ENCODE data around the gene MAGI2.
A peak's percentile ranks its signal among the peaks of the same experiment; 100 is the strongest.

The MAGI2 gene

DNA sequence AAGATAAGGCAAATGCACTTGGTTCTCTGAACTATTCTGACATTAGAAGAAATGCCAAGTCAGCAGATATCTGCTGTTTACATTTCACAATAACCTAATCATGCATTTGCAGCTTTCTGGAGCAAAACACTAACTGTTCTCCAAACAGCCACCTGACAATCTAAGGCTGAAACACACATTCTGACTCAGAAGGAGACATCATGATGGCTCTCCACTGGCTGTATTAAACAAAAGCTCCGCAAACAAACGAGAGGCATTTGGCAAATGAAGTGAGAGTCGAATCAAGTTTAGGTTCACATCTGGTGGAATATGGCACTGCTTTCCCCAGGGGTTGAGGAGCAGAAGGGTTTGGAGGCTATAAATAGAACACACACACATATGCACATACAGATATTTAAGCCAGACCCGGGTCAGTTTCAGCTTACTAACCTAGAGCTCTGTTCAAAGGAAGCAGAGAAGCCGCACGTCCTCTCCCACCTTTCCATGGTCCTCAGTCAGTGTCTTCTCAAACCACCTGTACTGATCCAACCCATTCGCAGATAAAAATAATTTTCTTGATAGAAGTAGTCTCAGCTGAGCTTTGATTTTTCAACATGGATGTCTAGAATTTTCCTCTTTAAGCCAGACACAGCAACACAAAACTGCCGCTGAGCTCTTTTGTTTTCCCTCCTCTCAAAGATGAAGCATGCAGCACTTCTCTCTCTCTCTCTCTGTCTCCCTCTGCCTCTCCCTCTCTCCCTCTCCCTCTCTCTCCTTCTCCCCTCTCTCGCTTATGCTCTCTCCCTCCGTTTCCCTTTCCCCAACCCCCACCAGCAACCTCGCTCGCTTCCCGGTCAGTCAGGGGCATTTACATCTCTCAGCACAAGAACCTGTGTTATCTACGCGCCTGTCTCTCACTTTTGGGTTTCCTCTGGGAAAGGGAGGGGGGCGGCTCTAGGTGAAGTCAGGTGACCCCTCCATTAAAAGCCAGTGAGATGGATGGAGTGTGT, 682.8 kb downstream of the MAGI2 start:
- peak; percentile 71 for DNase-seq

GRCh38 chr7:78769481-78770101, 683.9 kb downstream of the MAGI2 start:
- DNase-seq, result peak; percentile 72

GRCh38 chr7:78768859-78769258, 684.6 kb downstream of the MAGI2 start:
- DNase-seq, result peak; percentile 31

DNA sequence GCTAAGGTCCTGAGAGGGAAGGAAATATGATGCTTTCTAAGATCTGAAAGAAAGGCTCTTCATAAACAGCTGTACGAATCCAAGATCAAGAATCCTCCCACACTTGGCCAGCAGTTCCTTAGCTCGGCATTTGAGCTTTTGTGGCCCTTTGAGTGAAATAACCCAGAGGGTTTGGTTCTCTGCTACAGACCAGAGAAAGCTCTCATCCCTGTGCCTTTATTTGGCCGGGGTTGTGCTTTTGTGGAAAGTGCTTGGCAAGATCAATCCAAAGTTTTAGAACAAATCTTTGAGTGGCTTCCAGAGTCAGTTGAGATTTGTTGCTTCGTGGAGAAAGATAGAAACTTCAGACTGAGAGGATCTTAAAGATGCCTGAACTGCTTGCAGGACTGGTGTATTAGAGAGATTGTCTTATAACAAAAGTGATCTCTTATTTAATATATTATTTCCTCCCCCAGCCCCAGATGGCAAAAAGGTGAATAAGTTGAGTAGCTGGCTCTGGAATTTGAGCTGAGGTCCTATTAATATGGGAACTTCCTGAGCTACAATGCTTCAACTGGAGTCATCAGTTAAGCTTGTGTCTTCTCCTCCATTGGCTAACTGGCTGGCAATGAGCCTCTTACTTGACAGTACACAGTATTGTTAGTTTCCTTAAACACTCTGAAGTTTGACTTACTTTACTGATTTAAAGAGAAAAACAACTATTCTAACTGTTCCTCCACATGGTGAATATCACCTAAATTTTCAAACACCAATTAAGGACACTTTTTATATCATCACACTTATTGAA, 687.3 kb downstream of the MAGI2 start:
- no peak for DNase-seq

DNA sequence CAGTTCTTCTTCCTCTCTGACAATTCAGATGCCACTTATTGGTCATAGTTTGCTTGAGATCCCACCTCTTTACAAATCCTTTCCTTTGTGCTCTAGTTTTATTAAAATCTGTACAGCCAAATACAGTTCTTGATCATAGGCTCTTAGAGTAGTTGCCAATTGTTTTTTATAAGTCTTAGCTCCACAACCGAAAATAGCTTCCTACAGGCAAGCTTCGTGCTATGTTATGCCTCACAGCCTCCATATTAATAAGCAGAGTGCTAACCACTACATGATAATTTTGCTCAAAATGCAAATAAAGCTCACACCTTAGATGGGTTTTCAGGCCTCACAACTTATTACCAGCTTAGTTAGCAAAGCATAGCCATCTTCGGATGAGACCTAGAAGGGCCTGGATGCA, 688.9 kb downstream of the MAGI2 start:
- DNase-seq, result no peak

GRCh38 chr7:78762625-78763024, 690.8 kb downstream of the MAGI2 start:
- DNase-seq, result no peak

- DNase-seq, result no peak
Observed at GRCh38 chr7:78760620-78761355, 692.7 kb downstream of the MAGI2 start.

DNA sequence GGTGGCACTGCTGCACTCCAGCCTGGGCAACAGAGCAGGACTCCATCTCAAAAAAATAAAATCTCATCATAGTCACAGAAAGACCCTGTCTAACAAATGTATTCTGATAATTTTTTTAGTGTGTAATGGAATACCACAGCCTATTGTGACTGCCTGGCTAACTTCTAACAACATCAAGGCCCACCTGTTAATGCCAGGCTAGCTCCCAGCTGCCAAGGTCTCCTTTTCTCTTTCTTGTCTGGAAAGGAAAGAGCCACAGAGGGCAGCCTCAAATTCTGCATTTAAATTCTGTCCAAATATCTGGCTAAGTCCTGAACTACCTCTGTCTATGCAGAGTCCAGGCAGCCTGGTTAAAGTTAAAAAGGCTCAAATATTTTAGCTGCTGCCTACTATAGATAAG, 700.9 kb downstream of the MAGI2 start:
- no peak for DNase-seq

DNA sequence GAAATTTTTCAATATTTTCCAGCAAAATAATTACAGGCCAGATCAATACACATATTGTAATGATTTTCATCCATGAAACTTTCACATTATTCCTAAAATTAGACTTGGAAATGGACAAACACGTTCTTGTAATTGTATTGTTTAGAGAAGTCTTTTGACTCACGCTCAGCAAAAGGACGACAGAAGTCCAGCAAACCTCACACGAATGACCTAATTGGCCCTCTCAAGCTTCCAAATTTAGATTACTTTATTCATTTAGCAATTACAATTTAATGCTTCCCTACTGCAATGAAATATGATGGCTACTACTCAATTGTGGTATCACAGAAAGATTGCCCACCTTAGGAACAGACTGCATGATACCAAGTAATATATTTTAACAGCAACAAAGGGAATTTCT, 702.2 kb downstream of the MAGI2 start:
- no peak for DNase-seq

GRCh38 chr7:78749052-78749746, 704.3 kb downstream of the MAGI2 start:
- no peak for DNase-seq

GRCh38 chr7:78747592-78747991, 705.9 kb downstream of the MAGI2 start:
- no peak for DNase-seq

DNA sequence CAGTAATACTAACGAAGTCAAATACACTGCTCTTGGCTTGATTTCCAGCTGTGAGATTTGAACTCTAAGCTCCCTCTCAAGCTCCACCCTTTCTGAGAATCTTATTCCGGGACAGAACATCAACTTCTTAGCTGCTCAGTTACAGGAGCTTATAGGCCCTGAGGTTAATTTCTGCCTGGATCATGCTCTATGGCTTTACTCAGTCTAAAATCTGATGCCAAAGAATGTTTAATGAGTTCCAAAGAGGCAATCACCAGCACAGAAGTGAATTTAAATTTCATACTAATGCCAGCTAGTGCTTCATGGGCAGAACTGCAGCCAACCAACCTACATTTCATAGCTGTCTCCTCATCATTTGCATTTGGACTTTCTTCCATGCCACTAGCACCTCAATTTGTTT, 707.2 kb downstream of the MAGI2 start:
- no peak for DNase-seq

GRCh38 chr7:78742694-78743093, 710.8 kb downstream of the MAGI2 start:
- DNase-seq, result no peak

- DNase-seq, result no peak
Observed at GRCh38 chr7:78736548-78736947, 716.9 kb downstream of the MAGI2 start.

DNA sequence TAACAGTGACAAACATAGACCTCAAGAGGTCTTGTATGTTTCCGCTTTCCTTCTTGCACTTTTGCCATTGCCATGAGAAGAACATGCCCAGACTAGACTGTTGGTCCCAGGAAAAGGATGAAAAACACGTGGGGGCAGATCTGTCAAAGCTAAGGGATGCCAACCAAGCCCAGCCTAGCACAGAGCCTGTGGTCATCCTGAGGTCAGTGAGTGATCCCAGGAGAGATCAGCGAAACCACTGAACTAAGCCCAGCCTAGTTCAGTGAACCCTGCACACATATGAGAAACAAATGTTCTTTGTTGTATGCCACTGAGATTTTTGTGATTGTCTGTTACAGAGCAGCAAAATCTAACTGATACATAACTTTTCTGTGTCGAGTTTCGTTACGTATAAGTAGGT, 718.8 kb downstream of the MAGI2 start:
- DNase-seq, result peak; percentile 23

DNA sequence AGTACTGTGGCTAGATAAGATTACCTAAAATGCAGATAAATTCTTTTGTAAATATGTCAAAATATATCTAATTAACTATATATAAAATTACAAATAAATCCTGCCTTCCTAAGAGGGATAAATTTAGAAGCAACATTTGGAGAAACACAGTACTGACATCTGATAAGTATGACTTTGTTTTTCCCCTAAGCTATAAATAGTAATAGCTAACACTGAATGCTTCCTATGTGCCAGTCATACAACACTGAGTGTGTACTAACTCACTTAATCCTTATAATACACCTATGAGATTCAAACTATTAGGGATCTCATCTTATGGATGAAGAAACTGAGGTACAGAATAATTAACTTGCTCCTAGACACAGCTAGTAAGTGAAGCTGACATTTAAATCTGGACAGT, 733.4 kb downstream of the MAGI2 start:
- DNase-seq, result no peak

DNA sequence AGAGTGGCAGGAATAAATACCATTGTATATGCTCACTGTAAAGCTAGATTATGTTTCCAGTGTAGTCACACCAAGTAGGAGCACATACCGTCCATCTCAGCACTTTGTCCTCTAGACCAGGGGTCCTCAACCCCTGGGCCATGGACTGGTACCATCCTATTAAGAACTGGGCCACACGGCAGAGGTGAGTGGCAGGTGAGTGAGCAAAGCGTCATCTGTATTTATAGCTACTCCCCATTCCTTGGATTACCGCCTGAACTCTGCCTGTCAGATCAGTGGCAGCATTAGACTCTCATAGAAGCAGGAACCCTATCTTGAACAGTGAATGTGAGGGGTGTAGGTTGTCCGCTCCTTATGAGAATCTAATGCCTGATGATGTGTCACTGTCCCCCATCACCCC, 735.3 kb downstream of the MAGI2 start:
- no peak for DNase-seq

GRCh38 chr7:78716876-78717275, 736.6 kb downstream of the MAGI2 start:
- no peak for DNase-seq

DNA sequence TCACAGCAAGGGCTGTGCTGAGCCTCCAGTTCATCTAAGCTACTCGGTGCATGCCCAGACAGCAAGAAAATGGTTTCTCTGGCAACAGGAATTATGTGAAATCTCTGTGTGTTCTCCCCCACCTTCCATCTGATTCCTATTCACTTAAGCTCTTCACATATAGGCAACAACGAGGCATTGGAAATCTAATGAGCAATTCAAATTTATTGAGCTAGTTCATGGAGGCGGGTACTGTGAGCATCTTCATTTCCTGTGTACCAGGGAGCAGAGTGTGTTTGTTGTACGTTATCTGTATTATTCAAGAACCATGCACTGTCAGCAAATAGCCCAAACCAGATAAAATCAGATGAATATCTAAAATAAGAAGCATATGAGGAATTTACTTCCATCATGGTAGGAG, 739.1 kb downstream of the MAGI2 start:
- no peak for DNase-seq

DNA sequence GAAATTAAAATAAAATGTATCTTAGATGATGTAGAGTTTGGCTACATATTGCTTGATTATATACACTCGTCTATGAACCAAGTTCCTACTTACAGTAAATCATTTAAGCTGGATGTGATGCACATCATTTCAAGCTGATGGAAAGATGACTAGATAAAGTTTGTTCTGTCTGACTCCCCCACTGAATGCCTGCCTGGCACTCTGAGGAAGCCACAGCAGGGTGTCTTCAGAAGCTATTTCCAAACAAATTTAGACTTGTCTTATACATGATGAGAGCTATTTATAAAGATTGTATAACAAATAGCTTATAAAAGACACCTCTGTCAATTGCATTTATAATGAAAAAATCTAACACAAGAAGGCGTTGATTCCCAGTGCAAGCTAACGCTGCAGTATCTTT, 741.4 kb downstream of the MAGI2 start:
- no peak for DNase-seq

GRCh38 chr7:78709658-78710057, 743.8 kb downstream of the MAGI2 start:
- no peak for DNase-seq

DNA sequence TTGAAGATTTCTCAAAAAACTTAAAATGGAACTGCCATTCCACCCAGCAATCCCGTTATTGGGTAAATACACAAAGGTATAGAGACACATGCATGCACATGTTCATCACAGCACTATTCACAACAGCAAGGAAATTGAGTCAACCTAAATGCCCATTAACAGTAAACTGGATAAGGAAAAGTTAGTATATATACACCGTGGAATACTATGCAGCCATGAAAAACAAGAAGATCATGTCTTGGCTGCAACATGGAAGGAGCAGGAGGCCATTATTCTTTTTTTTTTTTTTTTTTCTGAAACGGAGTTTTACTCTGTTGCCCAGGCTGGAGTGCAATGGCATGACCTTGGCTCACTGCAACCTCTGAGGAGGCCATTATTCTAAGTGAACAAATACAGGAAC, 749.0 kb downstream of the MAGI2 start:
- no peak for DNase-seq

All from eye (tissue), 1 donor.